ENCODE measurements around the gene CAMK2B. TPM values are rescaled to one million over a fixed set of nuclear protein-coding genes. Genes with fewer than 3 reads are reported as not detected.
A peak's percentile ranks its signal among the peaks of the same experiment; 100 is the strongest.

The CAMK2B gene
- total and polyA plus RNA-seq, 2 of the 13 experiments (the other 11 are each of a cell fraction or from before 2014, with no cell fraction given) = 0.27 to 0.48 TPM

GRCh38 chr7:44221231-44221791 is 104.1 kb downstream of the CAMK2B start (continued):
- TF ChIP-seq FOXP4 (CRISPR knock-in tag; IDR thresholded peaks at IDR 0.05) (no peak), ZNF224 (CRISPR knock-in tag; IDR thresholded peaks at IDR 0.05) (no peak), ELK4 (CRISPR knock-in tag; IDR thresholded peaks at IDR 0.05; ENCODE audit: borderline replicate concordance) (no peak; the same call in 1 of the 2 replicates), YEATS2 (CRISPR knock-in tag; IDR thresholded peaks at IDR 0.05; ENCODE audit: borderline replicate concordance) (peak; percentile 45; the same call in 1 of the 2 replicates), ETV6 (CRISPR knock-in tag; conservative IDR thresholded peaks at IDR 0.05) (0 out of 2 replicates have a peak, but pooled peaks have one; percentile 51), ZNF441 (CRISPR knock-in tag; IDR thresholded peaks at IDR 0.05; ENCODE audit: borderline replicate concordance) (no peak; the same call in 1 of the 2 replicates), ZNF431 (CRISPR knock-in tag; IDR thresholded peaks at IDR 0.05; ENCODE audit: borderline replicate concordance, low read depth) (no peak), ZNF546 (CRISPR knock-in tag; conservative IDR thresholded peaks at IDR 0.05) (peak; percentile 97), UBTF (CRISPR knock-in tag; IDR thresholded peaks at IDR 0.05) (peak; percentile 85), KLF12 (CRISPR knock-in tag; IDR thresholded peaks at IDR 0.05; ENCODE audit: borderline replicate concordance) (peak; percentile 32; the same call in 1 of the 2 replicates), KDM1A (CRISPR knock-in tag; IDR thresholded peaks at IDR 0.05) (no peak), ZNF746 (CRISPR knock-in tag; IDR thresholded peaks at IDR 0.05) (peak; percentile 64), ZNF652 (CRISPR knock-in tag; IDR thresholded peaks at IDR 0.05; ENCODE audit: borderline replicate concordance, low read depth) (no peak), GABPA (IDR thresholded peaks at IDR 0.05; ENCODE audit: low read depth, low read length) (no peak), GABPA (CRISPR knock-in tag; IDR thresholded peaks at IDR 0.05; ENCODE audit: low read depth) (no peak), POLR2AphosphoS5 (IDR thresholded peaks at IDR 0.05; ENCODE audit: low read depth, low read length) (no peak), ZNF296 (CRISPR knock-in tag; conservative IDR thresholded peaks at IDR 0.05) (peak; percentile 50; the same call in 1 of the 2 replicates), ZXDC (CRISPR knock-in tag; IDR thresholded peaks at IDR 0.05) (peak; percentile 68; the same call in 1 of the 2 replicates), CCDC6 (CRISPR knock-in tag; IDR thresholded peaks at IDR 0.05) (peak; percentile 85), GLMP (CRISPR knock-in tag; IDR thresholded peaks at IDR 0.05; ENCODE audit: borderline replicate concordance) (no peak), FOXK2 (IDR thresholded peaks at IDR 0.05) (no peak), ZNF251 (CRISPR knock-in tag; IDR thresholded peaks at IDR 0.05) (peak; percentile 74; the same call in 1 of the 2 replicates)
